Middle frontal gyrus (tissue), 1 donor: ENCODE results near the gene CWC15.
"Not testable (repeated sequence)": the region's sequence is repeated elsewhere in the genome, so short reads cannot be mapped to it uniquely, and the experiment has no call there.

Experiments used
- DNase-seq: peaks from one replicate; pipeline ENCODE4 v3.0.0-alpha.2; 2015; ENCODE audit warnings: low spot score; ENCODE audit errors: extremely low spot score

Gene CWC15

DNA sequence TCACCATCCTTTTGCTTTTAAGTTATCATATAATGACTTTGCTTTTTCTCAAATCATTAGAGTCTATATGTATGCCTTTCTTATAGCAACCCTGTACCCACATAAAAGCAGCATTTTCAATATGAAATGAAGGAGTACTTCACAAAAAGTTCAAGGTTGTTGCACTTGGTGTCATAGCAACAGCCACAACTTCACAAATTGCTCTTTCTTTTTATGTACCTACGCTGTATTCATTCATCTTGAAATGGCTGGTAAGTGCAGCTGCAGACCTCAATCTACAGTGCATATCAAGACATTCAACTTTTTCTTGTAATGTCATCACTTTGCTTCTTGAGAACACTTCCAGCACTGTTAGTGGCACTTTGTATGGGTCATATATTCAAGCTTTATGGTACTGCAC, 18.6 kb downstream of the CWC15 start:
- DNase-seq, result no peak

DNA sequence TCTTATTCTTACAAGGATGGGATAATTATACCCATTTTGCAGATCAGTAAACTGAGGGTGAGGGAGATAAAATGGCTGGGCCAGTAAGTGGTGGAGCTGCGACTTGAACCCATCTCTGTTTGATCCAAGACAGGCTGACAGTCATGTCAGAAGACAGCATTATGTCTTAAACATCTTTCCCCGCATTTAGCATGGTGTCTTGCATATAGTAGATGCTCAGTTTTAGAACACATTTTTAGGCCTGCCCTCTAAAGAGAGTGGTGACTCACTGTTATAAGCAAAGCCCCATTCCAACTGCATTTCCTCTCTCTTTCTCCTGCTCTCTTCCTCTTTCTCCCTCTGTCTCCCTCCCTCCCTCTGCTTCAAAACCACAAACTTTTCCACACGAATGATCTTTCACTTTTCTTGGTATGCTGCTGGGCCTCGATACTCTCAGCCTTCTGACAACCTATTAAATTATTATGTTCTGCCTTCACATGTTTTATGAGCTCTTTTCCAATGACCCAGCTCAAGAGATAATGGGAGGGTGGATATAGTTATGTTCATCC, 25.2 kb downstream of the CWC15 start:
- DNase-seq, result no peak

DNA sequence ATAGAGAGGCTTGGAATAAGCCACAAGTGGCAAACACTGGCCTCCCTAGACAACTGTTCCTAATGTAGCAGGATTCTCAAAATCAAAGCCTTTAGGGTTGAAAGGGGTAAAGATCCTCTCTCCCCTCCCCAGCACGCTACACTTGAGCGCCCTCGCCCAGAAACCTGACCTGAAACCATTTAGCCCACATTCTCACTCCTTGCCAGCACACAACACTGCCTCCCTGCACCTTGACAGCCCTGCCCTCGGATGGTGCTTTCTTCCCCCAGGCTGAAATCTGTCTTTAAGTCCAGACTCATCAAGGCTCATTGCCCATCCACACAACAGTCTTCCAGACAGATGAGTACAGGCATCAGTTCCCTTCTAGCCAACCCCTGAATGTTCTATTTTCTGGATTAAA, 26.5 kb downstream of the CWC15 start:
- DNase-seq, result no peak

DNA sequence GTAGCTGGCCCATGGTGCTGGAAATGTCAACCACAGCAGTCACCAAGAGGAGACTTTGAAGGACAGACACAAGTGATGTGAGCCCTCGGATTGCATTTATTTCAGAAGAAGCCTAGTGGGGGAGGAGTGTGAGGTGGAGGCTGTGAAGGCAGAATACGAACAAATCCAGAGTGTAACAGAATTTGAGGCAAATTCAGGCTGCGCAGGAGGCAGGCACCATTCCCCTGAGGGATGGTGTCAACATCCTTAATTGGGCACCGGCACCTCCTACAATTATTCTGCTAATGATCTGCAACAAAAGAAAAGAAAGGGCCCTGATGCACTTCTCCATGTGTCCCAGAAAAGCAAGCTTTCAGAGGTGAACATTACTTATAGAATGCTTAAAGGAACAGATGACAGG, 32.2 kb downstream of the CWC15 start:
- no peak for DNase-seq

DNA sequence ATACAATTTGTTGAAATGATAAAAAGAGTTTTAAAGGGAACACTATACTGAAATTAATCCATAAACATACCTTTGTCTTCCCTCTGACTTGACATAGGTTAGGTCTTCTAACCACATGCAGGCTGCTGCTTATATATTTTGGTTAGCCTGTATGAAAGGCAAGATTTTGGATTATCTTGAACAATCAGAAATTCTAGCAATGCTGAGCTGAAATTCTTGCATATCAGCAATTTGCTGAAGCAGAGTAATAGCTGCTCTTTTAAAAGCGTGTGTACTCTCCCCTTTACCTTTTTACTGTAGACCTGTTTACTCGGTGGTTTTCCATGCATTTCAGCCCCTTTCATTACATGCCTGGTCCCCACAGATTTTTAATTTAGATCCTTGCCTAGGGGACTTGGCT, 34.0 kb downstream of the CWC15 start:
- DNase-seq, result no peak

DNA sequence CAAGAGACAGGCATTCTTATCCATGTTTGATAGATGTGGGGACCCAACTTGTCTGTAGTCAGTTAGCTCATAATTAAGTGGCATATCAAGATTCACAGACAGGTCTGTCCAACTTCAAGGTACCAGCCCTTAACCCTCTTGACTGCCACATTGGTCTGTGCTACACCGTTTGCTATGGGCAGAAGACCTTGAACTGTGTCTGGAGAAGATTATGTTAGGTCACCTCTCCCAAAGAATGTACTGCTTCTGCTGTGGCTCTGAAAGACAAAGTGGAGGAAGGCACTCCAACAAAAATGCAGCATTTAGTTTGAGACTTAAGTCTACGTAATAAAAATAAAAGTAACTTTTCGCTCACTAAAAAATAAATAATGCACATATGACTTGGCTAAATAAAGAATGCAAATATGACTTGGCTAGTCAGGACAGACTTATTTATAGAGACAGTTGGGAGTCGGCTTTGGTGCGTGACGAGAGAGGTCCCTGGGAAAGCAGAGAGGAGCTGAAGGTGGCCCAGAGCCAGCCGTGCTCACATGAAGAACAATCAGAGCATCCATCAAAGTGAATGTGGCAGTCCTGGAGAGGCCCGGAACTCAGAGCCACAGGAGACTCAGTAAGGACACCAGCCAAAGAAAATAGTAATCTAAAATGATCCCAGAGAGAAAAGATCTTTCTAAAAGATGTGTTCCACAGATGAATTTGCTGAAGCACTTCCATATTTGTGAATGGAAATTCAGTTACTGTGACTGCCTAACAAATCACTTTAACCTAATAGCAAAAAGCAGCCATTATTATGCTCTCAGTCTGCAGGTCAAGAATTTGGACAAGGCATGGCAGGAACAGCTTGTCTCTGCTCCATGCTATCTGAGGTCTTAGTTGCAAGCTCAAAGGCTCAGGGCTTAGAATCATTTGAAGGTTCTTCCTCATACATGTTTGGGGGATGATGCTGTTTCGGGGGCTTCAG, 35.0 kb downstream of the CWC15 start:
- DNase-seq, result no peak

DNA sequence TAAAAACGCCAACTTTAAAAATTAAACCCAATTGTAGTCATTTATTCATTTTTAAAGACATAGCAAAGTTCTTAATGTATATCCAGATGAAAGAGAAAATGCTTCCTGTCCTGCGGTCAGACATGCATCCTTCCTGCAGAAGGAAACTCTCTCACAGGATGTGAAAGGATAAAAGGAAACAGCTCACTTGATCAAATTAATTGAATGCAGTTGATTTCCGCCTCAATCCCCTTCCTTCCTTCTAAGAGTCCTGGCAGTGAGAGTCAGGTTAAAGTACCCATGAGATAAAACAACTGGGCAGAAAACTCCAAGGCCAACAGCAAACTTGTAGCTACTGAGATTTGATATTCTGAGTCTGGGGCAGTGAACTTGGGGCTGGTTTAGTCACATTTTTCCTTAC, 38.5 kb downstream of the CWC15 start:
- DNase-seq, result no peak

DNA sequence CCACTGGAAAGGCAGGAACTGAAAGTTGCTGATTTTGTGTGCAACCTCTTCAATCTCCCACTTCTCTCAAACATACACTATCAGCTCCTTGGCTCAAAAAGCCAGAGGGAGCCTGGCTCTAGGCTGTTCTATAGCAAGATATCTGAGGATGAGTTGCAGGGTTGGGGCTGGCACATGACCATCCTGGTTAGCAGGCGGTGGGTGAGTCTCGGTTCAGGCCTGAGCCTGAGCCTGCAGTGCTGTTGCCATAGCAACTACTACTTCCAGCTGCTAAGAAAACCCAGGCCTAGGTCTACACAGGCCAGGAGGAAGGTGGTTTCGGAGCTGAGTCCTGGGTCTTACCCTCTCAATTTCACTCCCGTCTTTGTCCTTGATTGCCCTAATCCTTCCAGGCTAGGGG, 39.0 kb downstream of the CWC15 start:
- DNase-seq, result no peak

DNA sequence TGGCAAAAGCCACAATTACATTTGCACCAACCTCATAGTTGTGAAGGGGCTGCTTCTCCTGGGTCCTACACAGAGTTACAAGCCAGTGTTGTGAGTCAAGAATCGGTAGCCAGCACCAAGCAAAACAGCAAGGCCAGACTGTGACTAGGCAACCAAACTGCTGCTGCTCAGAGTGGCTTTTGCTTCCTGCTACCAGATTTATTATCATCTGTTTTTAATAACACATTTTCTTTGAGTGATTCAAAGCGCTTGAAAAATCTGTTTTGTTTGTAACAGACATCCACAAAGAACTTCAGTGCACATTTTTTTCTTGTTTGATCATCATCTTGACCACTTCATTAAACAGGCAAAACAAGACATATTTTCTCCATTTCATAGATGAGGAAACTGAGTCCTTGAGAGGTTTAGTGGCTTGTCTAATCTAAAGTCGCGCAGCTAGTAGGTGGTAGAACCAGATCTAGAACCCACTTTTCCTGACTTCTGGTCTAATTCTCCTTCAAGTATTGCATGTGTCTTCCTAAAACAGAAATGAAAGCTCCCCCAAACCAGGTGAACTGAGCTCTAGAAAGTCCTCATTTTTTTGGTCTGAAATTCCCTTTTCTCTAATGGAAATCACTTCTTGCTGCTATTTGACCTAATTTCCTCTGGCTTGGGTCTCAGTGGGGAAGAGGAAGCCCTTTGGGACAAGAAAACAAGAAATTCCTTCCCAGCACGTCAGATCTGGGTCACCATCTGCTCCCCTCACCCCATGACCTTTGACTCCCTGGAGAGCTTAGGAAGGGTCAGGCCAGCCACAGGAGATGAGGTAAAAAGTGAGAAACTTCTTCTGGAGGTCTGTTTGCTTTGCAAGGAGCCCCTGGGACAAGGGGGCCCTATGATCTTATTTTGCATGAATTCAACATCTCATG, 39.9 kb downstream of the CWC15 start:
- no peak for DNase-seq

DNA sequence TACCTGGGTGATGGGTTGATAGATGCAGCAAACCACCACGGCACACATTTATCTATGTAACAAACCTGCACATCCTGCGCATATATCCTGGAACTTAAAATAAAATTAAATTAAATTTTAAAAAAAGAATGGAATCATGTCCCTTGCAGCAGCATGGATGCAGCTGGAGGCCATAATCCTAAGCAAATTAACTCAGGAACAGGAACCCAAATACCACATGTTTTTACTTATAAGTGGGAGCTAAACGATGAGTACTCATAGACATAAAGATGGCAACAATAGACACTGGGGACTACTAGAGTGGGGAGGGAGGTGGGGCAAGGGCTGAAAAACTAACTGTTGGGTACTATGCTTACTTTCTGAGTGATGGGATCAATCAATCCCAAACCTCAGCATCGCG, 40.9 kb downstream of the CWC15 start:
- no peak for DNase-seq

DNA sequence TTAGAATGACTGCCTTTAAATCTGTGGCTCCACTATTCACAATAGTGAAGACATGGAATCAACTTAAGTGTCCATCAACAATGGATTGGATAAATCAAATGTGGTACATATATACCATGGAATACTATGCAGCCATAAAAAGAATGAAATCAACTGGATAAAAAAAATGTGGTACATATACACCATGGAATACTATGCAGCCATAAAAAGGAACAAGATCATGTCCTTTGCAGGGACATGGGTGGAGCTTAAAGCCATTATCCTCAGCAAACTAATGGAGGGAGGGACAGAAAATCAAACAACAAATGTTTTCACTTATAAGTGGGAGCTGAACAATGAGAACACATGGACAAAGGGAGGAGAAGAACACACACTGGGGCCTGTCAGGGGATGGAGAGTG, 41.3 kb downstream of the CWC15 start:
- not testable (repeated sequence) for DNase-seq

DNA sequence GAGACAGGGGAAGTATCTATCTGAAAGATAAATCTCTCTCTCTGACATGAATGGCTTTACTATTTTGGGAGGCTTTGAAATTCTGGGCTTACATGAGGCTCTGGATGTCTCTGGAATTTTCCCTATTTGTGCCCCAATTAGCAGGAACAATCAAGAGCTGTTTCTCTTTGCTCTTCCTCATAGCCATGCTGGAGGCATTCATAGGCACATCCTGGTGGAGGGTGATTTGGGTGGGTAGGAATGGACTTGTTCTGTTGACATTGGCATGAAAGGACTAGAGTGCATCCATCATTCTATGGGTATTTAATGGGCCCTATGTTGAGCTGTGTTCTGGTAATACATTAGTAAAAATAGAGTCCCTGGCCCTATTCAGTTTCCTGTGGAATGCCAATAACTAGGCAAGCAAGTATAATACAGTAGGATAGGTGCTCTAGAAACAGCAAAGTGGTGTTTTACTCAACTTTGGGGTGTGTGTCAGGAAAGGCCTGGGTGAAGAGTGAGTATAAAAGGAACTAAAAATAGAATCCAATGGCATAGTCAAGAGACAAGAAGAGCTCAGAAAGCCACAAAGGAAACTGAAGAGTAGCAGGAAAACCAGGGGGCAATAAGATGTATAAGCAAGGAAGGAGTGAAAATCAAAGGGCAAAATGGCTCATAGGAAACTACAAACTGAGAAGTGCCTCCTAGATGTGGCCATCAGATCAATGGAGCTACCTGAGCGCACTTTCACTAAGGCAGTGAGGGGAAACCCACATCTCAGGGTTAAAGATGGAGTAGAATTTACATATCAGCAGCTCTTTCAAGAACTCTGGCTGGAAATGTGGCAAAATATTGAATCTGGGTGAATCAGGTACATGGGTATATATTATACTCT, 45.0 kb downstream of the CWC15 start:
- DNase-seq, result no peak

DNA sequence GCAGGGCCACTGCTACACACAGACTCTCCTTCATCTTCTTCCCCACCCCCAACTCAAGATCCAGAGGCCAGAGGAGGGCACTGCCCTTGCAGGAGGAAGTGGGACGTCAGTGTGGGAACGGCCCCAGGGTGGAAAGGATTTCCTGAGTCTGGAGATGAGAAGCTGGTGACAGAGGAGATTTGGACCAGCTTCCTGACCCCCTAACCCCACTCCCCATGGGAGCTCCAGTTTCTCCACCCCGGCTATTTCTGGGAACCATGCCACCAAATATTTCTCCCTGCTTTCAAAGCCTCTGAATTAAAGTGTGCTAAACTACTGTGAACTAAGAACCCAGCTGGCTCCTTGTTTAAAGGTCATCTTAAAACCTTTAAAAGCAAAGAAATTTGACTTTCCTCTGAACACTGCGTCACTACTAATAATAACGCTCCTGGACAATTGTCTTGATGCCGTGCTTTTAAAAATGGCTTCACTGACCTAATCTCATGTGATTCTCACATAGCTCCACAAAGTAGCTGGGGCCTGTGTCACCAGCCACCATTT, 46.6 kb downstream of the CWC15 start:
- no peak for DNase-seq

DNA sequence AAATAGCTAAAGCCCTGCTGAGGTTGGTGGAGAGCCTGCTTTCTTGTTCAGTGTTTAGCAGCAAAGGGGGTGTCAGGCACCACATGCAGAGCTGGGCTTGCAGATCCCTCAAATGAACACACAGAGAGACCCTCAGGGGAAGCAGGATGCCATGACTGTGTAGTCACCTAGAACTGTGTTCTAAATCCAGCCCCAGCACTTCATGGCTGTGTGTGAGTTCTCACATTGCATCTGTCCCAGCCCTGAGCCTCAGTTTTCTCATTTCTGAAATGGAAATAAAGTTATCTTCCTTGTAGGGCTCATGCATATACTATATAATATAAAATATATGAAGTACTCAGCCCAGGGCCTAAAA, 47.1 kb downstream of the CWC15 start:
- DNase-seq, result no peak

DNA sequence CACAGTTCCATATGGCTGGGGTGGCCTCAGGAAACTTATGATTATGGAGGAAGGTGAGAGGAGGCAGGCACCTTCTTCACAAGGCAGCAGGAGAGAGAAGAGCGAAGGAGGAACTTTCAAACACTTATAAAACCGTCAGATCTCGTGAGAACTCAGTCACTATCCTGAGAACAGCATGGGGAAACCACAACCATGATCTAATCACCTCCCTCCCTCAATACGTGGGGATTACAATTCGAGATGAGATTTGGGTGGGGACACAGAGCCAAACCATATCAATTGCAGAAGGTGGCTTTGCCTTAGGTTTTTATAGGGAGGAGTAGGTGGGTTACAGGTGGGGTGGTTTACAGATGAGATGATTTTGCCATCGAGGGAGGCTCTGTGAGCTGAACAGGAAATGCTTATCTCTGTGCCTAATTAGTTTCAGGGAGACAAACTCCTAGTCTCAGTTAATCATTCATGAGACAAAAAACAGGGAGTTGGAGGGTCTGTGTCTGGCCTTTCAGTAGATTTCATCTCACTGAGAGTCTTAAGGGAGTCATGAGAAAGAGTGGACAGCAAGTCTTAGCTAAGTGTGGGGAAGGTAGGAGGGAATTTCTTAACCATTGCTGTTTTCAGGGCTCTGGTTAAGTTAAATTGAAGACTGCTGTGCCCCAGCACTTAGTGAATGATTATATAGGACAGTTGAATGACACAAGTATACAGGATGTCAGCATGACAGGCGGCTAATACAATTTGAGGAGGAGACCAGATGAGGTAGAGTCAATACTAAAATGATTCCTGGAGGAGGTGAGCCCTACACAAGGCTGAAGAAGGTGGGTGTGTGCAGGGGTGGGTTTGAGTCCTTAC, 47.7 kb downstream of the CWC15 start:
- no peak for DNase-seq

DNA sequence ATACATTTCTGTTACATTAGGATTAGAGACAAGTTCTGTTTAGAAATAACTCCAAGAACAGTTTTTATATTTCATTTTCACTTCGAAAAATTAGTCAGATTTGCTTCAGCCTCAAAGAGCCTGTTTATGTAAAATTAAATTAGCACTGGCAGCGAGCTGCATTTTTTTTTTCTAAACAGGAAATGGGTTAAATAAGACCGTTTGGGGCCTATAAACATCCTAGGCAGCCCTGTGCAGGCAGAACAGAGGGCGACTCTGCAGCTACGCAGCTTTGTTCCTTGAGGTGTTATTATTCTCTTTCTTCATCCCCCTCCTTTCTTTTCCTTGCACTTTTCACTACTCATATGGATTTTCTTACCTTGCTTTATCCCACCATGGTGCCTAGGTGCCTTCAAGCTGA, 48.7 kb downstream of the CWC15 start:
- no peak for DNase-seq

DNA sequence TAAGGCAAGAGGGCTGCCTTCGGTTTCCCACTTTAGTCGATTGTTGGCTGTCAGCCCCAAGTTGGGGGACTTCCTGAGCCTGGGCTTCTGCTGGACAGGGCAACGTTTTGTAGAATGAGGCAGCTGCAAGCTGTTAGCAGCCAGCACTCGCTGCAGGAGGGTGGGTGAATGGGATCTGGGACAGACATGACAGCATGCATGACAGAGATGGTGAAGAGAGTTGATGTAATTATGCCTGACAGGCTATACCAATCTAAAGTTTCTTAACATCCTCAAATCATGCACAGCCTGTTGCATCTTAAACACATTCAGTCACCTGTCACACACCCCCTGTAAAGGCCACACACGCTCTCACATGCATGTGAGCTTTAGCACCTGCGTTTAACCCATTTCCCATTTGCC, 49.2 kb downstream of the CWC15 start:
- no peak for DNase-seq

DNA sequence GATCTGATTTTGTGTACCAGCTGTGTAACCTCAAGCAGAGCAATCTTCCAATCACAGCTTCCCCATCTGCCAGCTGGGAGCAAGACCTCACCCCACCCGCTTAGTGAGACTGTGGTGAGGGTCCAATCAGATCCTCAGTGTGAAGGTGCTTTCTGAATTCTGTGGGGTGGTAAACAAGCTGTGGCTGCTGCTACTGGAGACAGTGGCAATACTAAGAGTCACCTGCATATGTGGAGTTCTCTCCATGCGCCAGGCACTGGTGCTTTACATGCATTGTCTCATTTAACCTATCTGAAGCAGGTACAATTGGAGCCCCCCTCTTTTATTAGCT, 50.4 kb downstream of the CWC15 start:
- no peak for DNase-seq

DNA sequence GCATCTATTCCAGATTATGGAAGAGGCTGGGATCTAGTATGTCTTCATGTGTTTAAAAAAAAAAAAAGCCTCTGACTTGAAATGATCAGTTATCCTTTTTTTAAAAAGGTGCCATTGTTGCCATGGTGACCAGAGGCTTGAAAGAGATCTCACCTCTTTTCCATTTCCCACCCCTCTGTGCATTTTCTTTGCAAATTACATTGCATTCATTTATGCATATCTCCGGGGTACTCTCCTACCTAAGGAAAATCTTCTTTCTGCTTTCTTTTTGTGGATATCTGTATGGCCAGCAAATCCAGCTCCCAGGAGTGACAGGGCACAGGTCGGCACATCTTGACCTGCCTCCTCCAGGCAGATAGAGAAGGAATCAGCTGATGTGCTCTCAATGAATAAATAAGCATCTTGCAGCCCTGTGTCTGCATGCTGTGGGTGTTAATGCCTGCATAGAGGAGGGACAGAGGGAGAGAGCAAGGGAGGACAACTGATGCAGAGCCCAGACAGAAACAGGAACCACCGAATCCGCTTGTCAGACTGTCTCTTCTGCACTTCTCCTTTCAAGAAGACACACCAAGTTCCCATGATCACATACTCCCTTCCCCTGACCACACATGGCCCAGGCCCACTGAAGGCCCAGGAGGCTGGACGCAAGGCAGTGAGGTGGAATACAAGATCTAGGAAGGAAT, 50.9 kb downstream of the CWC15 start:
- DNase-seq, result no peak

DNA sequence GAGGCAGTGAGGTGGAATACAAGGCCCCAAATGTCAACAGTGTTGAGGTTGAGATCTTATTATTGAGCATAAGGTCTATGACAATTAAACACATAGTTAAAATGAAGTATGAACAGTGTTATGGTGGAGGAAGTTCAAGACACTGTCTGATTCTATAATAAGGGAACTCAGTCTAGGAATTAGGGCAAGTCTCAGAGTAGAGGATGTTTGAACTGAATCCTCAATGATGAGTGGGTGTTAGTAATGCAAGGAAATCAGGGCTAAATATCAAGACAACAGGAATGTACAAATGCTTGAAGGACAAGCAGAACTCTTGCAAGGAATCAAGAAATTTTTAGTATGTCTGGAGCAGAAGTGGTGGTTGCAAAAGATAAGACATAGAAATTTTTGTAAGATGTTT, 53.0 kb downstream of the CWC15 start:
- no peak for DNase-seq
